Measurements from ENCODE around the gene PLEKHA4.

DNA sequence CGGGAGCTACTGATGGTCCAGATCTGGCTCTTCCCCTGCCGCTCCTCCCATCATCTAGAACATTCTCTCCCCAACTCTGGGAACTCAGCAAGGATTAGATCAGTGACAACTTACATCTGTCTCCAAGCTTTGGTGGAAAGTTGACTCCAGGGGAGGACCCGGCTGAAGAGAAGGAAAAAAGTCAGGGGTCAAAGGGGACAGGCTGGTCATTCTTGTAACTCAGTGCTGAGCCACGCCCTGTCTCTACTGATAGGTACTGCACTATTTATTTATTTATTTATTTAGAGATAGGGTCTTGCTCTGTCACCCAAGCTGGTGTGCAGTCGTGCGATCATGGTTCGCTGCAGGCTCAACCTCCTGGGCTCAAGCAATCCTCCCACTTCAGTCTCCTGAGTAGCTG is 14.3 kb downstream of the PLEKHA4 start:
- no peak for TF ChIP-seq CTCF (IDR thresholded peaks at IDR 0.05)
- no peak for TF ChIP-seq EP300 (IDR thresholded peaks at IDR 0.05)
- TF ChIP-seq POLR2A (IDR thresholded peaks at IDR 0.05), result no peak
- TF ChIP-seq POLR2AphosphoS5 (IDR thresholded peaks at IDR 0.05), result no peak

Data from suprapubic skin (tissue), 4 donors.